ENCODE data around the gene ZNF660.

DNA sequence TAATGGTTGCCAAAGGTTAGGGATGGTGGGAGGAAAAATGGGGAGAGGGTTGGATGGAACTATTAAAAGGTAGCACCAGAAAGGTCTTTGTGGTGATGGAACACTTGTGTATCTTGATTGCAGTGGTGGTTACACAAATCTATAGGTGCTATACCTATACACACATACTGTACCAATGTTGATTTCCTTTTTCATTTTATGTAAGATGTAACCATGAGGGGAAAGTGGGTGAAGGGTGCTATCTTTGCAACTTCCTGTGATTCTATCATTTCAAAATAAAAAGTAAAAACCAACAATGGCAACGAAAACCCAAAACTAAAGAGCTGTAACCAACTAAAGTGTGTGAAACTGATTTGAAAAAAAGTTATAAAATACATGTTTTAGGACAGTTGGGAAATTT, 63.0 kb downstream of the ZNF660 start:
- TF ChIP-seq EGR1 (IDR thresholded peaks at IDR 0.05; ENCODE audit: borderline replicate concordance in 1 of 2, low read depth in 2 of 2, low read length in 2 of 2), result no peak
- TF ChIP-seq, protein P1, sequence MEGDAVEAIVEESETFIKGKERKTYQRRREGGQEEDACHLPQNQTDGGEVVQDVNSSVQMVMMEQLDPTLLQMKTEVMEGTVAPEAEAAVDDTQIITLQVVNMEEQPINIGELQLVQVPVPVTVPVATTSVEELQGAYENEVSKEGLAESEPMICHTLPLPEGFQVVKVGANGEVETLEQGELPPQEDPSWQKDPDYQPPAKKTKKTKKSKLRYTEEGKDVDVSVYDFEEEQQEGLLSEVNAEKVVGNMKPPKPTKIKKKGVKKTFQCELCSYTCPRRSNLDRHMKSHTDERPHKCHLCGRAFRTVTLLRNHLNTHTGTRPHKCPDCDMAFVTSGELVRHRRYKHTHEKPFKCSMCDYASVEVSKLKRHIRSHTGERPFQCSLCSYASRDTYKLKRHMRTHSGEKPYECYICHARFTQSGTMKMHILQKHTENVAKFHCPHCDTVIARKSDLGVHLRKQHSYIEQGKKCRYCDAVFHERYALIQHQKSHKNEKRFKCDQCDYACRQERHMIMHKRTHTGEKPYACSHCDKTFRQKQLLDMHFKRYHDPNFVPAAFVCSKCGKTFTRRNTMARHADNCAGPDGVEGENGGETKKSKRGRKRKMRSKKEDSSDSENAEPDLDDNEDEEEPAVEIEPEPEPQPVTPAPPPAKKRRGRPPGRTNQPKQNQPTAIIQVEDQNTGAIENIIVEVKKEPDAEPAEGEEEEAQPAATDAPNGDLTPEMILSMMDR (IDR thresholded peaks at IDR 0.05 in 2 of 3, conservative IDR thresholded peaks at IDR 0.05 in 1 of 3; ENCODE audit: control insufficient read depth in 2 of 3, extremely low read depth in 1 of 3, insufficient read depth in 1 of 3, low read depth in 3 of 3, low read length in 3 of 3), result no peak
